DND-41 (cell line): ENCODE measurements around the gene COBL.

ENCODE experiments used
- ATAC-seq: fragments of 200-7000 bp; cut with Tn5 transposase; 3 replicates; pipeline ENCODE4 v1.9.1; 2021; ENCODE audit warnings: low read depth; ENCODE audit not compliant: insufficient read depth
- DNase-seq: peaks from one replicate; pipeline ENCODE4 v3.0.0-alpha.2; 2020
- H2AFZ ChIP-seq: 2 replicates; pipeline ENCODE4 v1.6.0; 2012; ENCODE audit warnings: low read depth, low read length
- H3K27ac ChIP-seq: 2 replicates; pipeline ENCODE4 v1.5.1; 2012; ENCODE audit warnings: low read length, inconsistent platforms
- H3K27me3 ChIP-seq: fragments of 200-600 bp; sonication (generic); 2 replicates; pipeline ENCODE4 v1.6.0; 2012; ENCODE audit warnings: low read length, mild to moderate bottlenecking, inconsistent platforms; ENCODE audit not compliant: insufficient read depth, poor library complexity
- H3K36me3 ChIP-seq: 2 replicates; pipeline ENCODE4 v1.5.1; 2012; ENCODE audit warnings: low read length, inconsistent platforms; ENCODE audit not compliant: insufficient read depth
- H3K4me1 ChIP-seq: 2 replicates; pipeline ENCODE4 v1.5.1; 2012; ENCODE audit warnings: mild to moderate bottlenecking, low read length; ENCODE audit not compliant: insufficient read depth
- H3K4me2 ChIP-seq: 2 replicates; pipeline ENCODE4 v1.6.0; 2012; ENCODE audit warnings: mild to moderate bottlenecking, moderate library complexity, low read length, inconsistent platforms; ENCODE audit not compliant: insufficient read depth
- H3K4me3 ChIP-seq, 2 experiments: fragments of 200-600 bp in 1 of 2; shearing (Covaris generic) in 1 of 2; 2 replicates each; pipeline ENCODE4 v1.5.1; 2012 to 2016; ENCODE audit warnings: inconsistent platforms in 2 of 2, low read length in 2 of 2, mild to moderate bottlenecking in 2 of 2, low read depth in 1 of 2, moderate library complexity in 1 of 2
- H3K79me2 ChIP-seq: 2 replicates; pipeline ENCODE4 v1.6.0; 2012; ENCODE audit warnings: low read length, inconsistent platforms; ENCODE audit not compliant: insufficient read depth
- H3K9ac ChIP-seq: 2 replicates; pipeline ENCODE4 v1.6.0; 2012; ENCODE audit warnings: low read depth, mild to moderate bottlenecking, inconsistent platforms, low read length, moderate library complexity
- H3K9me3 ChIP-seq: 2 replicates; pipeline ENCODE4 v1.5.1; 2012; ENCODE audit warnings: low read length, moderate library complexity, mild to moderate bottlenecking, inconsistent platforms; ENCODE audit not compliant: insufficient read depth, severe bottlenecking
- H4K20me1 ChIP-seq: 2 replicates; pipeline ENCODE4 v1.6.0; 2012; ENCODE audit warnings: low read length; ENCODE audit not compliant: insufficient read depth
- CTCF ChIP-seq: IDR thresholded peaks from 2 replicates; pipeline ENCODE4 v1.5.1; 2012; ENCODE audit warnings: borderline replicate concordance, low read length, moderate library complexity, mild to moderate bottlenecking; ENCODE audit not compliant: poor library complexity, severe bottlenecking; ENCODE audit errors: extremely low read depth
- EZH2 ChIP-seq: IDR thresholded peaks from 3 replicates; pipeline ENCODE4 v1.6.1; 2012; ENCODE audit warnings: borderline replicate concordance, low read depth, mild to moderate bottlenecking, moderate library complexity, low read length, inconsistent platforms; ENCODE audit not compliant: severe bottlenecking

Gene COBL

GRCh38 chr7:51316666-51317581 lies at the start of gene COBL:
TSS of gene COBL (minus strand) at chr7:51316809. CDS start at chr7:51316633, 176 bp downstream.
- H3K4me2 ChIP-seq: no peak within 1 kb of the TSS
- no peaks in the 10 kb centered on the region for H3K36me3 ChIP-seq
- H3K27ac ChIP-seq: no peak within 1 kb of the TSS
- H3K9ac ChIP-seq: no peak within 1 kb of the TSS
- DNase-seq (no peak), ATAC-seq (no peak)
- H4K20me1 ChIP-seq: no peaks in the 10 kb centered on the region
- H3K79me2 ChIP-seq: no peaks in the 10 kb centered on the region
- no peak within 1 kb of the TSS for H2AFZ ChIP-seq
- H3K9me3 ChIP-seq: no peaks in the 10 kb centered on the region
- TF ChIP-seq CTCF: no peak
- no peak for TF ChIP-seq EZH2
- no peak within 1 kb of the TSS for H3K4me3 ChIP-seq
- H3K27me3 ChIP-seq: no peaks in the 10 kb centered on the region
- no peaks in the 10 kb centered on the region for H3K4me1 ChIP-seq

- H2AFZ ChIP-seq: no peak overlapping the region
- no peak overlapping the region for H3K9ac ChIP-seq
- no peak overlapping the region for H3K4me3 ChIP-seq
- no peak for TF ChIP-seq CTCF
- TF ChIP-seq EZH2: no peak
- H3K79me2 ChIP-seq: no peaks in the 10 kb centered on the region
- H3K9me3 ChIP-seq: no peaks in the 10 kb centered on the region
- H3K27ac ChIP-seq: no peak overlapping the region
- DNase-seq (no peak), ATAC-seq (no peak)
- no peak overlapping the region for H3K4me2 ChIP-seq
- no peaks in the 10 kb centered on the region for H3K4me1 ChIP-seq
- no peaks in the 10 kb centered on the region for H3K36me3 ChIP-seq
- no peaks in the 10 kb centered on the region for H3K27me3 ChIP-seq
- no peaks in the 10 kb centered on the region for H4K20me1 ChIP-seq
Observed at GRCh38 chr7:51366172-51366728, 49.6 kb upstream of the COBL start.

- Histone ChIP-seq H3K79me2 (no peaks in the 10 kb centered on the region), H3K9ac (no peak overlapping the region), H3K4me1 (no peaks in the 10 kb centered on the region), H3K9me3 (no peaks in the 10 kb centered on the region), H4K20me1 (no peaks in the 10 kb centered on the region), H3K36me3 (no peaks in the 10 kb centered on the region), H3K27ac (no peak overlapping the region), H3K27me3 (no peaks in the 10 kb centered on the region), H2AFZ (no peak overlapping the region), H3K4me3 (no peak overlapping the region), H3K4me2 (no peak overlapping the region)
- ATAC-seq: no peak
- TF ChIP-seq EZH2: no peak
- TF ChIP-seq CTCF: no peak
- DNase-seq: no peak
Observed at GRCh38 chr7:51357821-51358220, 41.2 kb upstream of the COBL start.
